Caki2 (cell line): ENCODE results near the gene PTPRD. TPM values are rescaled to one million over a fixed set of nuclear protein-coding genes. Genes with fewer than 3 reads are reported as not detected.
"Not testable (repeated sequence)": the region's sequence is repeated elsewhere in the genome, so short reads cannot be mapped to it uniquely, and the experiment has no call there.

ENCODE experiments used
- DNase-seq: peaks from one replicate; pipeline ENCODE4 v3.0.0-alpha.2; 2015; ENCODE audit warnings: low read depth
- in situ Hi-C: cut with HindIII; loops from 2 replicates; pipeline ENCODE4 v1.10.0; 2016; ENCODE audit warnings: low sequenced_read_pairs, low pct_unique_long_range_greater_than_20kb, mixed read lengths
- total RNA-seq: library from RNA; depleted of rRNA; stranded (reverse); fragments of >200 nt; shearing (Covaris generic); gene quantifications from 2 replicates; pipeline ENCODE4 v1.2.3, GENCODE V29; 2014; ENCODE audit warnings: low replicate concordance

Gene PTPRD
- total RNA-seq, 1 experiment from 2014 or later, result 1.1 TPM

DNA sequence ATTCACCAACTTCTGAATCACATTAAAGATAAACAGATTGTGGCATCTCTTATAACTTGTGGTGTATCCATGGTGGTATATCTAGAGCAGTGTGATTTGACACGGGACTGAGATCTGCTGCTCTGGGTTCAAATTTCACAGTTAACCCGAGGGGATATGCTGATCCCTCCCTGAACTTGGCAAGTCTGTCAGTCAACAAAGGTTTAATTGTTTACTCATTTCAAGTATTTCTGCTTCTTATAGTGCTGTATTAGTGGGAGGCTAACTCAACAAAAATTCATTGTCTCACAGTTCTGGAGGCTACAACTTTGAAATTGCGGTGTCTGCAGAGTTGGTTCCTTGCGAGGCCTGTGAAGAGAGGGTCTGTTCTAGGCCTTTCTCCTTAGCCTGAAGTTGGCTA is 1175.2 kb downstream of the PTPRD start:
- no peak for DNase-seq
- in situ Hi-C loops, result no loop called here

DNA sequence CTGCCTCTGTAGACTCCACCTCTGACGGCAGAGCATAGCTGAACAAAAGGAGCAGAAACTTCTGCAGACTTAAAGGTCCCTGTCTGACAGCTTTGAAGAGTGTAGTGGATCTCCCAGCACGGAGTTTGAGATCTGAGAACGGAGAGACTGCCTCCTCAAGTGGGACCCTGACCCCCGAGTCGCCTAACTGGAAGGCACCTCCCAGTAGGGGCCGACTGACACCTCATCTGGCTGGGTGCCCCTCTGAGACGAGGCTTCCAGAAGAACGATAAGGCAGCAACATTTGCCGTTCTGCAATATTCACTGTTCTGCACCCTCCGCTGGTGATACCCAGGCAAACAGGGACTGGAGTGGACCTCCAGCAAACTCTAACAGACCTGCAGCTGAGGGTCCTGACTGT is 1186.3 kb downstream of the PTPRD start:
- DNase-seq, in situ Hi-C loops: not testable (repeated sequence)

DNA sequence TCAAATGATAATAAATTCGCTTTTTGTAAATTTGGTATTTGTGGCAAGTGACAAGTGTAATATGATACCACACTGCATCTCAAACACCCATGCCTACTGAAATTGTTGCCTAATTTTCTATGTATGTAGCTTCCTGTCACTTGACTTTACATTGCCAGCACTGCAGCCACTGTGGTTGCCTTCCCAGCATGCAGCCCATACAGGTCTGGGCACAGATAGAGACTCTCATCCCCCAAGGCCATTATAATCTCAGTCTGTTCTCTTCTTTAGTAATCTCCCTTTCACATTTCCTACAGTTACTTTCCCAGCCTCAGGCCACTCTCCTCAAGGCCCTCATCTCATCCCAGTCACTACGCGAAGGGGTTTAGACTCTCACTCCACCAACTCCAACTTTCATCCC is 1200.6 kb downstream of the PTPRD start:
- DNase-seq, result no peak
- in situ Hi-C loops, result no loop called here

DNA sequence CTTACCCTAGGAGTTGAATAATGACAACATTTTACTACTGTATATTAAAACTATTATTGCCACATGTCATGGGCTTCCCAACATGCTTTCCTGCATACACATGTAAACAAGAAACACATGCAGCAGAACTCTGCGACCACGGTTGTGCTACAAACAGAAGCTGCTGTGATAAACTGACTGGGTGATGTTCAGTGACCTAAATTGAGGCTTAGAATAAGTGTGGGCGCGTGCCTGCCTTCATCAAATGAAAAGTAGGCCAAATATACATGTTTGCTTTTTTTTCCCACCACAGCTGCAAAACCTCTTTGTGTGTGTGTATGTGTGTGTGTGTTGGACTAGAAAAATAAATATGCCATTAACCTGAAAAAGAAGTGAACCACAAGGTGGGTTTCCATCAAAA is 1202.1 kb downstream of the PTPRD start:
- DNase-seq, result no peak
- in situ Hi-C loops, result no loop called here

DNA sequence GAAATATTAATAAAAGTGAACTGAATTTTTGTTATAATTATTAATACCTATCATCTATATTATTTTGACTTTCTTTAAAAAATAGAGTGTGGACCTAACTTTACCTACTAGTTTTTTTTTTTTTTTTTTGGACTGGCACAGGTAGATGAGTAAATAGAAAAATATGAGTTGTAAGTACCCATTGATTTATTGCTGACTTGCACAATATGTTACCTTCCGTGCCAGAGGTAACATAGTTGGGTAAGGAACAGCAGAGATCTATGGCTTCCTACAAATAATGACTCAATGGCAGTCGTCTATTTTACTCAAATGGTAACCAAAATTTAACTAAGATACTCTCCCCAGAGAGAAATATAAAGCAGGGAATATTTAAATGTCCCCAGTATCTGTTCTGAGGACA is 1212.8 kb downstream of the PTPRD start:
- no peak for DNase-seq
- in situ Hi-C loops, result no loop called here

- in situ Hi-C loops, result no loop called here
- DNase-seq, result no peak
Observed at GRCh38 chr9:9396518-9396917, 1216.3 kb downstream of the PTPRD start.

GRCh38 chr9:9395539-9395938 is 1217.3 kb downstream of the PTPRD start:
- in situ Hi-C loops, result no loop called here
- DNase-seq, result no peak

DNA sequence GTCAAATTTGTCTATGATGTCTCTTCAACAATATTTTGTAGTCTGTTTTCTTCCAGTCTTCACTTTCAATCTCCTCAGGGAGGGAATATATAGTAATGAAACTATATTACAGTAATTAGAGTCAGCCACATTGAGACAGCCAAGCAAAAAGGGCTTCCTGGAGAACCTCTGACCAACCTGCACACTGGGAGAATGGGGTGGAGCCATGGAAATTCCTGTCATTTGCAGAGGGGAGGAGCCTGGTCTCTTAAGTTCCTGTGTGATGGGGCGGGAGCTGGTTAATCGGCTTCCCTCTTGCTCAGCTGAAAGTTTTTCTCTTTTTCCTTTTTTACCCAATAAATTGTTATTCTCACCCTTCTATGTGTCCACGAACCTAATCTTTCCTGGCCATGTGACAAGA is 1220.0 kb downstream of the PTPRD start:
- DNase-seq, result no peak
- in situ Hi-C loops, result no loop called here

- no peak for DNase-seq
- in situ Hi-C loops, result no loop called here
Observed at GRCh38 chr9:9389904-9390303, 1222.9 kb downstream of the PTPRD start.

- no peak for DNase-seq
- in situ Hi-C loops, result no loop called here
Observed at GRCh38 chr9:9387511-9388115, 1225.2 kb downstream of the PTPRD start.

DNA sequence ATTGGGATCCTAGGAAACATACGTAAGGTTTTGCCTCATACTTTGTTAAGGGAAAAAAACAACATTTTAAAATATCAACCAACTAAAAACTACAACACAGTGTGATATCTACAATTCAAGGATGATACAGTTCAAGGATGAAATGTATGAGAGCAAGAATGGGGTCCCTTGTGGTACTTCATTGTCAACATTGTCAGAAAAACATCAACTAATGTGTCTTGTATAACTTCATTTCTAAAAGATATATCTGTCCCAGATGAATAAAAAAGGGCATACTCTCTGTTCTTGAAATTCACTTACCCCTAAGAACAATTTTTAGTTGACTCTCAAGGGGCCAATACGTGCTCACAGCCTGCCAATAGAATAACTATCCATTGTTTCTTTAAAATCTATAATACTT is 1250.5 kb downstream of the PTPRD start:
- DNase-seq, result no peak
- in situ Hi-C loops, result no loop called here

DNA sequence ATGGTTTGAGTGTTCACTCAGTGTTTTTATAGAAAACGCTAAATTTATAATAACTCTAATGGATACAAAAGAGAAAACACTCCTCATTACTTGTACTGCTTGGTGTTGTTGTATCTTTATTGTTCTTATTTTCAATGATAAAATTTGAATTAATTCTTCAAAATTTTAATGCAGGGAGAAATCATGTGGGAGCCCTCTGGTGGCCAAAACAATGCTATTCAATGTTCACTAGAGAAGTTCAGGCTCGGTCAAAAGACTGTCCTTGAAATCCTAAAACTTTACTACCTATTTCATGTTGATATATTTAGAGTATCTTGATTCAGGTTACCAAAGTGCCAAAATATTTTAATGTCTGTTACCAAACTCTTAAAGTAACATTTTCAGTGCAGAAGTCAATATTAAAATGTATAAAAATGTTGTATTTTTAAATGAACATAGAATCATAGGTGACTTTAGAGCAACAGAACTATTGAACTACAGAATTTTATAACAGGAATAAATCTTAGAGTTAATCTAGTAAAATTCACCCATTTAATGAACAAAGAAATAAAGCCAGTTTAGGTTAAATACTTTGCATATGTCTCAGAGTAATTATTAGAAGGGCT is 1259.8 kb downstream of the PTPRD start:
- no peak for DNase-seq
- in situ Hi-C loops, result no loop called here

DNA sequence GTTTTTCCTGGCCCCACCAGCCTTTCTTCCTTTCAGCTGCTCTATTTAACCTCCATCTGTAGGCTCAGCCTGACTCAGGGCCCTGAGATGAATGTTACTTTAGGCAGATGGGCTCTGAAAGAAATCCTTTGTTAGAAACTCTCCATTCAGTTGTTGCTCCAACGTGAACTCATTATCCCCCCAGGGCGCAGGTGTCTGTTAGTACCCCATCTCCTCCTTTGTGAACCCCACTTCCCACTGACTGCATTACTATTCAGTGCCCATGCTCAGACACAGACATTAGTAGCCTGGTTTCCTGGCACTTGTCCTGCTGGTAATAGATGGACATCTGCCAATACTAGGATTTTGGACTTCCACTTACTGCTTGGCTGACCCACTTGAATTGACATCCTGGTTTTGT is 1271.6 kb downstream of the PTPRD start:
- in situ Hi-C loops, result no loop called here
- no peak for DNase-seq

DNA sequence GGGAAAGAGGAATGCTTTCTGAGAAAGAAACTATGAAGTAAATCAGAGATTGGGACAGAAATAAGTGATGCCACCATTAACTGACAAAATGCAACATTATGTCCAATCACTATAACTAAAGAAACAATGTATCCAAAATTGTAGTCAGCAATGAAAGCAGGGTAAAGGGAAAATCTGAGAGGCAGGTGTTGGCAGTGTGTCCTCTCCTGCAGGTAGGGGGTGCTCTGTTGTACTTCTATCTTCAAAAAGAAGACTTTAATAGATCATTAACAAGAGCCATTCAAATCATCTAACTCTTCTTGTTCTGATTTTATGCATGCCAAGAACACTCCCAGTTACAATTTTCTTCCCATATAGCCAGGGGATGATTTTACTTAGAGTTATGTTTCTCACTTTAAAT is 1275.7 kb downstream of the PTPRD start:
- in situ Hi-C loops, result no loop called here
- no peak for DNase-seq

DNA sequence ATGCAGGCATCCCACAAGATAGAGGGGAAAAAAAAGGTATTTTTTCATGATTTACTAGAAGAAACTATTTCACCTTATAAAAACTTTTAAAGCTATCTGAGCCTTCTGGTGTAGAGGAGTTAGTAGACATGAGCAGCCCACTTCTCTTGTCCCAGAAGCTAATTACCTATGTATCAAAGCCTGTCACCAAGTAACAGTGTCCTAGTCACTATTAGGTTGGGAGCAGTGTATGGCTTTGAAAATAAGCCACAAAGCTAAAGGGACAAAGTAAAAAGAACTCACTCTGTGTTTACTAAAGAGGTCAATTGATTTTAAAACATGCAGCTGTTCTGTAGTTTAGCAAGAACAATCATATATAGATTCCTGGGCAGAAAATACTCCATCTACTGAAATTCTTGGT is 1286.1 kb downstream of the PTPRD start:
- in situ Hi-C loops, result no loop called here
- DNase-seq, result no peak

- in situ Hi-C loops, result no loop called here
- no peak for DNase-seq
Observed at GRCh38 chr9:9319007-9319406, 1293.8 kb downstream of the PTPRD start.

GRCh38 chr9:9310743-9311142 is 1302.1 kb downstream of the PTPRD start:
- in situ Hi-C loops, DNase-seq: not testable (repeated sequence)

DNA sequence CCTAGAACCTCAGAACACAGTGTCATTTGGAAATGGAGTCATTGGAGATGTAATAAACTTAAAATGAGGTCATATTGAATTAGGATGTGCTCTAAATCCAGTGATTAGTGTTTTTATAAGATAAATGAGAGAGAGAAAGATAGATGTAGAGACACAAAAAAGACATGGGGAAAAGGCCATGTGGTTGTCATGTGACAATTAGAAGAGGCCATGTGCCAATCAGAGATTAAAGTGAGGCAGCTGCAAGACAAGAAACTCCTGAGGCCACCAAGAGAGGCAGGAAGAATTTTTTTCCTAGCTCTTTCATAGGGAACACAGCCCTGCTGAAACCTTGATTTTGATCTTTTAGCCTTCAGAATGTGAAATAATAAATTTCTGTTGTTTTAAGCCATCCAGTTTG is 1307.2 kb downstream of the PTPRD start:
- in situ Hi-C loops, result no loop called here
- no peak for DNase-seq

DNA sequence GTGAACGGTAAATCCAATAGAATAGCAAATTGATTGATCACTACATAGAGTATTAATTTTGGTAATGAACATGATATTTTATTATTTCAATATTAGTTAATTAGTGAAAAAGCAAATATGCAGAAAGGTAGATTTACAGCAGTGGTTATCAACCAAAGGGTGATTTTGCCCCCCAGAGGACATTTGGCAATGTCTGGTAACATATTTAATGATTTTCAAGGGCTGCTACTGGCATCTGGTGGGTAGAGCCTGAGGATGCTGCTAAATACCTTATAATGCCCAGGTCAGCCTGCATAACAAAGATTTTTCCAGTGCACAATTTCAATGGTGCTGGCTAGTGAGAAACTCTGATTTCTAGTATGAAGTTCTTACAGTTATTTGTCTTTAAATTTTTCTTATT is 1313.7 kb downstream of the PTPRD start:
- in situ Hi-C loops, result no loop called here

GRCh38 chr9:9286001-9286400 is 1326.8 kb downstream of the PTPRD start:
- in situ Hi-C loops, result no loop called here

More for the DNA sequence above, 1313.7 kb downstream of the PTPRD start:
- DNase-seq, result no peak

More at GRCh38 chr9:9286001-9286400, 1326.8 kb downstream of the PTPRD start:
- DNase-seq, result no peak
